ENCODE measurements around the gene CBX4. TPM values are rescaled to one million over a fixed set of nuclear protein-coding genes. Genes with fewer than 3 reads are reported as not detected.

The CBX4 gene
- total and polyA plus RNA-seq, 10 donors, result 12.3 to 48.0 (median 25.4) TPM

DNA sequence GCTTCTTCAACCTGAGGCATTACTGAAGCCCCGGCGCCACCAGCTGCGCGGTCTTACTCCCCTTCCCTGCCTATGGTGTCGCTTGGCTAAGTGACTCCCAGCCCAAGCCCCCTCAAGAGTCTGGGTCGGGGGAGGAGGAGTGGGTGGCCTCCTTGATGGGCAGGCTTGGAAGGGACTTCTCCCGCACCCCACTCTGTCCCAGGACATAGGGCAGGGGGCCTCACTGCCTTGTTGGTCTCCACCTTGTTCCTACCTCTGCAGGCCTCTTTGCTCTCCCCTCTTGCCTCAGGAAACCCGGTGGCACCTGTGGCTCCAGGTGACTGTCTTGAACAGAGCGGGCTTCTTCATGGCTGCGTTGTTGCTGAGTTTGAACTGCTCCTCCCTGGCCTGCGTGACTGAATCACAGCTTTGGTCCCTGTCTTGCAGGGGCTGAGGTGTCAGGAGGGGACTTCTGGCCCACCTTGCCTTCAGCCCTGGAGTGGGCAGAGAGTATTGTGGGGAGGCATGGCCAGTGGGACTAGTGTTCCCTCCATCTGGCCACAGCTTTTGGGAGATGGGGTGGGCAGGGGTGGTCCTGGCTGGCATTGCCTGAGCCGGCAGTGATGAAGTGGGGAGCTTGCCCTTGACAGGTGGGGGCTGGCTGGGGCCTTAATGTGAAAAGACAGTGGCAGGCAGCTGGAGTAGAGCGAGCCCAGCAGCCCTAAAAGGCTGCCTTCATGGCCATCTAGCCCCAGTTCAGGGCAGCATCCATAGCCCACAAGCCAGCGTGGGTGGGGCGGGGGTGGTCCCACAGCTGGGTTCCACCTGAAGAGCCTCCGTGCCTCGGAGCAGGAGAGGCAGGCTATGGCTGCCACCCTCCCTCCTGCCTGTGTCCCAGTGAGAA is 54.0 kb downstream of the CBX4 start:
- H3K4me3 ChIP-seq, result no peak overlapping the region
- H3K4me1 ChIP-seq, result peaks cover 9 to 32% (median 22%) of the 10 kb centered on the region in 6 donors
- H3K36me3 ChIP-seq, result peaks cover 0 to 20% (median 0%) of the 10 kb centered on the region in 6 donors
- no peak for DNase-seq
- no peak overlapping the region for H3K27ac ChIP-seq
- no peaks in the 10 kb centered on the region for H3K9me3 ChIP-seq
- WGBS, 5 donors, result 92 to 96% (median 94%) methylated on average over 15 to 17 of the region's 17 CpGs
- intact Hi-C loops (cut with DNase I; ENCODE audit: low total_unique reads), result no loop called here
- H3K27me3 ChIP-seq (replicated peaks in 1 of 7), result peaks cover 9 to 99% (median 44%) of the 10 kb centered on the region in 7 donors
- TF ChIP-seq, protein P1, sequence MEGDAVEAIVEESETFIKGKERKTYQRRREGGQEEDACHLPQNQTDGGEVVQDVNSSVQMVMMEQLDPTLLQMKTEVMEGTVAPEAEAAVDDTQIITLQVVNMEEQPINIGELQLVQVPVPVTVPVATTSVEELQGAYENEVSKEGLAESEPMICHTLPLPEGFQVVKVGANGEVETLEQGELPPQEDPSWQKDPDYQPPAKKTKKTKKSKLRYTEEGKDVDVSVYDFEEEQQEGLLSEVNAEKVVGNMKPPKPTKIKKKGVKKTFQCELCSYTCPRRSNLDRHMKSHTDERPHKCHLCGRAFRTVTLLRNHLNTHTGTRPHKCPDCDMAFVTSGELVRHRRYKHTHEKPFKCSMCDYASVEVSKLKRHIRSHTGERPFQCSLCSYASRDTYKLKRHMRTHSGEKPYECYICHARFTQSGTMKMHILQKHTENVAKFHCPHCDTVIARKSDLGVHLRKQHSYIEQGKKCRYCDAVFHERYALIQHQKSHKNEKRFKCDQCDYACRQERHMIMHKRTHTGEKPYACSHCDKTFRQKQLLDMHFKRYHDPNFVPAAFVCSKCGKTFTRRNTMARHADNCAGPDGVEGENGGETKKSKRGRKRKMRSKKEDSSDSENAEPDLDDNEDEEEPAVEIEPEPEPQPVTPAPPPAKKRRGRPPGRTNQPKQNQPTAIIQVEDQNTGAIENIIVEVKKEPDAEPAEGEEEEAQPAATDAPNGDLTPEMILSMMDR (IDR thresholded peaks at IDR 0.05 in 8 of 11, conservative IDR thresholded peaks at IDR 0.05 in 3 of 11), result no peak
- TF ChIP-seq POLR2AphosphoS5 (IDR thresholded peaks at IDR 0.05), result no peak
- TF ChIP-seq POLR2A (IDR thresholded peaks at IDR 0.05), result no peak

DNA sequence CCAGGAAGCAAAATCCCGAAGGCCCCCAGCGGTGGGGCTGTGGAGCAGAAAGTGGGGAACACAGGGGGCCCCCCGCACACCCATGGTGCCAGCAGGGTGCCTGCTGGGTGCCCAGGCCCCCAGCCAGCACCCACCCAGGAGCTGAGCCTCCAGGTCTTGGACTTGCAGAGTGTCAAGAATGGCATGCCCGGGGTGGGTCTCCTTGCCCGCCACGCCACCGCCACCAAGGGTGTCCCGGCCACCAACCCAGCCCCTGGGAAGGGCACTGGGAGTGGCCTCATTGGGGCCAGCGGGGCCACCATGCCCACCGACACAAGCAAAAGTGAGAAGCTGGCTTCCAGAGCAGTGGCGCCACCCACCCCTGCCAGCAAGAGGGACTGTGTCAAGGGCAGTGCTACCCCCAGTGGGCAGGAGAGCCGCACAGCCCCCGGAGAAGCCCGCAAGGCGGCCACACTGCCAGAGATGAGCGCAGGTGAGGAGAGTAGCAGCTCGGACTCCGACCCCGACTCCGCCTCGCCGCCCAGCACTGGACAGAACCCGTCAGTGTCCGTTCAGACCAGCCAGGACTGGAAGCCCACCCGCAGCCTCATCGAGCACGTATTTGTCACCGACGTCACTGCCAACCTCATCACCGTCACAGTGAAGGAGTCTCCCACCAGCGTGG is 54.8 kb downstream of the CBX4 start:
- Histone ChIP-seq H3K27me3 (replicated peaks in 1 of 7) (peaks cover 3 to 99% (median 41%) of the 10 kb centered on the region in 7 donors), H3K4me3 (no peak overlapping the region), H3K27ac (no peak overlapping the region), H3K4me1 (peaks cover 1 to 25% (median 15%) of the 10 kb centered on the region in 6 donors), H3K9me3 (no peaks in the 10 kb centered on the region), H3K36me3 (peaks cover 0 to 20% (median 0%) of the 10 kb centered on the region in 6 donors)
- WGBS, 5 donors, result 91 to 96% (median 94%) methylated on average over 21 to 31 of the region's 31 CpGs
- TF ChIP-seq POLR2AphosphoS5 (IDR thresholded peaks at IDR 0.05) (no peak), POLR2A (IDR thresholded peaks at IDR 0.05) (no peak)
- TF ChIP-seq, protein P1 (IDR thresholded peaks at IDR 0.05 in 8 of 11, conservative IDR thresholded peaks at IDR 0.05 in 3 of 11), result no peak
- intact Hi-C loops (cut with DNase I; ENCODE audit: low total_unique reads), result no loop called here
- DNase-seq, result no peak

DNA sequence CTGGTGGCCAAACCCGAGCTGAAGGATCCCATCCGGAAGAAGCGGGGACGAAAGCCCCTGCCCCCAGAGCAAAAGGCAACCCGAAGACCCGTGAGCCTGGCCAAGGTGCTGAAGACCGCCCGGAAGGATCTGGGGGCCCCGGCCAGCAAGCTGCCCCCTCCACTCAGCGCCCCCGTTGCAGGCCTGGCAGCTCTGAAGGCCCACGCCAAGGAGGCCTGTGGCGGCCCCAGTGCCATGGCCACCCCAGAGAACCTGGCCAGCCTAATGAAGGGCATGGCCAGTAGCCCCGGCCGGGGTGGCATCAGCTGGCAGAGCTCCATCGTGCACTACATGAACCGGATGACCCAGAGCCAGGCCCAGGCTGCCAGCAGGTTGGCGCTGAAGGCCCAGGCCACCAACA is 55.3 kb downstream of the CBX4 start:
- H3K27me3 ChIP-seq (replicated peaks in 1 of 7), result peaks cover 3 to 99% (median 41%) of the 10 kb centered on the region in 7 donors
- no peak overlapping the region for H3K27ac ChIP-seq
- no peak overlapping the region for H3K4me3 ChIP-seq
- peaks cover under 1 to 27% (median 17%) of the 10 kb centered on the region in 6 donors for H3K4me1 ChIP-seq
- TF ChIP-seq, protein P1 (IDR thresholded peaks at IDR 0.05 in 8 of 11, conservative IDR thresholded peaks at IDR 0.05 in 3 of 11), result no peak
- TF ChIP-seq POLR2AphosphoS5 (IDR thresholded peaks at IDR 0.05) (no peak), POLR2A (IDR thresholded peaks at IDR 0.05) (no peak)
- no peaks in the 10 kb centered on the region for H3K9me3 ChIP-seq
- peaks cover 0 to 20% (median 0%) of the 10 kb centered on the region in 6 donors for H3K36me3 ChIP-seq
- intact Hi-C loops (cut with DNase I; ENCODE audit: low total_unique reads), result no loop called here
- 94 to 99% (median 97%) methylated on average over 16 to 18 of the region's 18 CpGs for WGBS, 5 donors
- DNase-seq, result no peak

Other genes starting within 250 kb of the CBX4 start
- under 1 TPM in 3 of 7 donors, not detected in 4; 0.19 to 0.34 (median 0.29) TPM for gene RBFOX3, start 228.4 kb downstream of the CBX4 start, total RNA-seq
- gene RBFOX3, start 228.4 kb downstream of the CBX4 start, polyA plus RNA-seq, result under 1 TPM in 2 of 3 donors, not detected in 1; 0.02 to 0.03 TPM
- under 1 TPM in 4 of 7 donors, not detected in 3; 0.34 to 0.85 (median 0.50) TPM for gene ENPP7, start 108.5 kb downstream of the CBX4 start, total RNA-seq
- under 1 TPM in 1 of 3 donors, not detected in 2; 0.64 TPM for gene ENPP7, start 108.5 kb downstream of the CBX4 start, polyA plus RNA-seq
- gene CBX2, start 61.3 kb downstream of the CBX4 start, total RNA-seq, result 1 to 10 TPM; 1.9 to 6.2 (median 3.5) TPM
- 1 to 10 TPM in 2 of 3 donors, under 1 TPM in 1; 0.48 to 3.3 (median 1.4) TPM for gene CBX2, start 61.3 kb downstream of the CBX4 start, polyA plus RNA-seq
- 1 to 10 TPM; 2.1 to 5.5 (median 3.2) TPM for gene CBX8, start 42.4 kb downstream of the CBX4 start, total RNA-seq
- gene CBX8, start 42.4 kb downstream of the CBX4 start, polyA plus RNA-seq, result 1 to 10 TPM; 2.5 to 5.6 (median 4.5) TPM
- gene TBC1D16, start 196.4 kb upstream of the CBX4 start, total RNA-seq, result 10 to 100 TPM in 6 of 7 donors, 1 to 10 TPM in 1; 5.6 to 33.6 (median 25.5) TPM
- gene TBC1D16, start 196.4 kb upstream of the CBX4 start, polyA plus RNA-seq, result 1 to 10 TPM; 1.3 to 5.4 (median 3.0) TPM
- 1 to 10 TPM; 1.2 to 8.3 (median 3.8) TPM for gene CCDC40, start 197.2 kb upstream of the CBX4 start, total RNA-seq
- under 1 TPM; 0.30 to 0.70 (median 0.64) TPM for gene CCDC40, start 197.2 kb upstream of the CBX4 start, polyA plus RNA-seq